HepG2 (cell line): ENCODE results near the gene NRSN2. TPM values are rescaled to one million over a fixed set of nuclear protein-coding genes. Genes with fewer than 3 reads are reported as not detected.

ENCODE experiments used
- FOXA1 ChIP-seq, 2 experiments: fragments of 450-650 bp in 1 of 2; sonication (generic) in 1 of 2; formaldehyde crosslinking in 1 of 2; IDR thresholded peaks; 2 replicates each; pipeline versions ENCODE4 v1.4.0 to v1.6.1; 2016 to 2020; ENCODE audit warnings: missing genetic modification reagents in 1 of 2
- GABPA ChIP-seq, 2 experiments: IDR thresholded peaks; 2 replicates each; pipeline ENCODE4 v1.6.1; 2011 to 2016; ENCODE audit warnings: low read depth in 2 of 2, low read length in 1 of 2, missing biosample characterization in 1 of 2, missing genetic modification characterization in 1 of 2
- GMEB1 ChIP-seq: sonication (generic); formaldehyde crosslinking; IDR thresholded peaks from 2 replicates; pipeline ENCODE4 v1.5.1; 2020; ENCODE audit warnings: missing genetic modification reagents, mild to moderate bottlenecking, borderline replicate concordance
- HBP1 ChIP-seq: IDR thresholded peaks from 2 replicates; pipeline ENCODE4 v1.6.1; 2016; ENCODE audit warnings: low read depth, control low read depth
- IKZF4 ChIP-seq: sonication (generic); formaldehyde crosslinking; IDR thresholded peaks from 2 replicates; pipeline ENCODE4 v1.5.1; 2020; ENCODE audit warnings: borderline replicate concordance, mild to moderate bottlenecking, low read depth, missing genetic modification reagents; ENCODE audit errors: not compliant biosample characterization
- IKZF5 ChIP-seq: IDR thresholded peaks from 2 replicates; pipeline ENCODE4 v1.6.1; 2018; ENCODE audit warnings: missing genetic modification reagents, mild to moderate bottlenecking, missing compliant biosample characterization
- IRX3 ChIP-seq: sonication (generic); formaldehyde crosslinking; IDR thresholded peaks from 2 replicates; pipeline ENCODE4 v1.8.1; 2023; ENCODE audit warnings: mild to moderate bottlenecking, low read depth, missing genetic modification reagents, borderline replicate concordance
- KMT2A ChIP-seq: sonication (generic); formaldehyde crosslinking; IDR thresholded peaks from 2 replicates; pipeline ENCODE4 v1.4.0; 2020; ENCODE audit warnings: missing genetic modification reagents
- MAX ChIP-seq: IDR thresholded peaks from 2 replicates; pipeline ENCODE4 v1.6.1; 2012; ENCODE audit warnings: inconsistent platforms
- MYPOP ChIP-seq: sonication (generic); formaldehyde crosslinking; IDR thresholded peaks from 2 replicates; pipeline ENCODE4 v1.8.1; 2023; ENCODE audit warnings: mild to moderate bottlenecking, moderate library complexity, missing genetic modification reagents
- PCBP2 ChIP-seq: fragments of 200-400 bp; formaldehyde crosslinking; optimal IDR thresholded peaks from 2 replicates; pipeline ENCODE3; 2018; ENCODE audit warnings: low read length, low read depth; ENCODE audit not compliant: poor library complexity, severe bottlenecking
- POGK ChIP-seq: sonication (generic); formaldehyde crosslinking; conservative IDR thresholded peaks from 2 replicates; pipeline ENCODE4 v1.8.0; 2022; ENCODE audit warnings: mild to moderate bottlenecking, moderate library complexity, missing genetic modification reagents
- PRPF4 ChIP-seq: fragments of 200-400 bp; formaldehyde crosslinking; IDR thresholded peaks from 2 replicates; pipeline ENCODE4 v1.6.1; 2016; ENCODE audit warnings: low read length, low read depth; ENCODE audit not compliant: poor library complexity, severe bottlenecking
- RXRA ChIP-seq: sonication (generic); formaldehyde crosslinking; IDR thresholded peaks from 2 replicates; pipeline ENCODE4 v1.5.1; 2020; ENCODE audit warnings: missing genetic modification reagents
- TAF1 ChIP-seq: sonication (generic); formaldehyde crosslinking; IDR thresholded peaks from 2 replicates; pipeline ENCODE4 v1.4.0; 2020; ENCODE audit warnings: missing genetic modification reagents
- ZBTB7B ChIP-seq: sonication (generic); formaldehyde crosslinking; IDR thresholded peaks from 2 replicates; pipeline ENCODE4 v1.4.0; 2020; ENCODE audit warnings: missing genetic modification reagents
- ZBTB8A ChIP-seq: sonication (generic); formaldehyde crosslinking; IDR thresholded peaks from 2 replicates; pipeline ENCODE4 v1.4.0; 2020; ENCODE audit warnings: mild to moderate bottlenecking, low read depth, missing genetic modification reagents, borderline replicate concordance
- ZKSCAN5 ChIP-seq: sonication (generic); formaldehyde crosslinking; IDR thresholded peaks from 2 replicates; pipeline ENCODE4 v1.5.1; 2020; ENCODE audit warnings: mild to moderate bottlenecking, missing genetic modification reagents
- ZNF562 ChIP-seq: sonication (generic); formaldehyde crosslinking; IDR thresholded peaks from 2 replicates; pipeline ENCODE4 v1.8.0; 2022; ENCODE audit warnings: missing genetic modification reagents, borderline replicate concordance
- ZNF737 ChIP-seq: sonication (generic); formaldehyde crosslinking; IDR thresholded peaks from 2 replicates; pipeline ENCODE4 v1.5.0; 2020; ENCODE audit warnings: missing genetic modification reagents, mild to moderate bottlenecking, borderline replicate concordance
- polyA plus RNA-seq, 8 experiments: library from polyadenylated mRNA; depleted of rRNA in 3 of 8; stranded (reverse) in 7 of 8; unstranded in 1 of 8; fragments of >200 nt; fragmentation: Illumina TruSeq in 4 of 8; extraction: Trizol in 4 of 8; gene quantifications; 2 replicates each; pipeline versions ENCODE4 v1.2.1 to v1.2.3, GENCODE V29; 2011 to 2016; ENCODE audit warnings: low read depth in 4 of 8, missing spikeins in 1 of 8, mixed read lengths in 1 of 8; ENCODE audit not compliant: insufficient read depth in 1 of 8
- total RNA-seq, 5 experiments: library from RNA; depleted of rRNA; stranded (reverse); fragments of >200 nt; fragmentation: Illumina TruSeq; extraction: Trizol; gene quantifications; 2 replicates each; pipeline ENCODE4 v1.2.3, GENCODE V29; 2016; ENCODE audit warnings: low read depth in 1 of 5

Gene NRSN2
- total and polyA plus RNA-seq, 2 of the 13 experiments (the other 11 are each of a cell fraction or from before 2014, with no cell fraction given), result 32.3 to 49.4 TPM

- 0 out of 2 replicates have a peak, but pooled peaks have one; percentile 41 for TF ChIP-seq MYPOP (CRISPR knock-in tag)
- TF ChIP-seq ZKSCAN5, result no peak
- TF ChIP-seq IRX3 (CRISPR knock-in tag), result peak; percentile 50; the same call in 1 of the 2 replicates
- peak; percentile 66; the same call in 1 of the 2 replicates for TF ChIP-seq GMEB1 (CRISPR knock-in tag)
- no peak; the same call in 1 of the 2 replicates for TF ChIP-seq POGK (CRISPR knock-in tag)
- no peak for TF ChIP-seq FOXA1 (IDR thresholded peaks at IDR 0.05)
- peak; percentile 94 for TF ChIP-seq FOXA1 (CRISPR knock-in tag; IDR thresholded peaks at IDR 0.05)
- TF ChIP-seq PCBP2, result peak; percentile 38
- no peak for TF ChIP-seq ZNF737 (CRISPR knock-in tag)
- TF ChIP-seq HBP1, result peak; percentile 86
- TF ChIP-seq MAX, result peak; percentile 46; the same call in 1 of the 2 replicates
- TF ChIP-seq RXRA (CRISPR knock-in tag), result no peak
- TF ChIP-seq GABPA (IDR thresholded peaks at IDR 0.05; ENCODE audit: low read depth, low read length), result no peak
- no peak for TF ChIP-seq GABPA (CRISPR knock-in tag; IDR thresholded peaks at IDR 0.05; ENCODE audit: low read depth)
- no peak for TF ChIP-seq IKZF5
- peak; percentile 79 for TF ChIP-seq IKZF4 (CRISPR knock-in tag)
- no peak; the same call in 1 of the 2 replicates for TF ChIP-seq ZBTB7B (CRISPR knock-in tag)
- TF ChIP-seq TAF1 (CRISPR knock-in tag), result peak; percentile 35; the same call in 1 of the 2 replicates
- TF ChIP-seq KMT2A, result no peak; the same call in 1 of the 2 replicates
- no peak; the same call in 1 of the 2 replicates for TF ChIP-seq ZBTB8A (CRISPR knock-in tag)
- TF ChIP-seq PRPF4, result no peak
- TF ChIP-seq ZNF562 (CRISPR knock-in tag), result no peak
Measured at GRCh38 chr20:325045-325888, 21.6 kb upstream of the NRSN2 start, which contains the start of gene SOX12 (continued).
